Left ventricle myocardium inferior (tissue), 1 donor: ENCODE data around the gene KCNMA1. TPM values are rescaled to one million over a fixed set of nuclear protein-coding genes. Genes with fewer than 3 reads are reported as not detected.

Experiments
- DNase-seq: peaks from one replicate; pipeline ENCODE4 v3.0.0-alpha.2; 2020
- H3K27ac ChIP-seq: fragments of 200-600 bp; replicated peaks from 2 replicates; pipeline ENCODE4 v1.8.0; 2021
- H3K27me3 ChIP-seq: fragments of 200-600 bp; 2 replicates; pipeline ENCODE4 v1.8.0; 2021; ENCODE audit warnings: low read depth
- H3K36me3 ChIP-seq: fragments of 200-600 bp; 2 replicates; pipeline ENCODE4 v1.8.0; 2021
- H3K4me1 ChIP-seq: fragments of 200-600 bp; 2 replicates; pipeline ENCODE4 v1.8.0; 2021
- H3K4me3 ChIP-seq: fragments of 200-600 bp; 2 replicates; pipeline ENCODE4 v1.8.0; 2021; ENCODE audit warnings: mild to moderate bottlenecking, moderate library complexity
- H3K9me3 ChIP-seq: fragments of 200-600 bp; replicated peaks from 2 replicates; pipeline ENCODE4 v1.8.0; 2021
- CTCF ChIP-seq: fragments of 200-600 bp; IDR thresholded peaks from 2 replicates; pipeline ENCODE4 v1.8.0; 2021; ENCODE audit warnings: antibody characterized with exemption, mild to moderate bottlenecking, borderline replicate concordance
- intact Hi-C: fragments of 100-400 bp; cut with micrococcal nuclease; formaldehyde crosslinking; loops from one replicate; pipeline ENCODE4 v1.11.0; 2022
- total RNA-seq: library from RNA; stranded (reverse); fragmentation: NEBNext Ultra II Directional; extraction: Animal tissue kit (Norgen Biotek cat#: 25700); gene quantifications from one replicate; pipeline ENCODE4 v1.2.1, GENCODE V29; 2021
- donor health status: DM: no; HTN: yes; CAD: no; lungs with severe emphysema.

The KCNMA1 gene
- total RNA-seq, 1 donor from 2014 or later = 1.8 TPM

- TF ChIP-seq CTCF = no peak
- no peaks in the 10 kb centered on the region for H3K9me3 ChIP-seq
- H3K27me3 ChIP-seq = peaks cover 82% of the 10 kb centered on the region
- DNase-seq = no peak
- intact Hi-C loops = no loop called here
- no peaks in the 10 kb centered on the region for H3K36me3 ChIP-seq
- no peak overlapping the region for H3K27ac ChIP-seq
- H3K4me3 ChIP-seq = no peak overlapping the region
- no peaks in the 10 kb centered on the region for H3K4me1 ChIP-seq
Measured at GRCh38 chr10:77315496-77316129, 322.0 kb downstream of the KCNMA1 start.

- H3K4me3 ChIP-seq = no peak overlapping the region
- TF ChIP-seq CTCF = no peak
- no peaks in the 10 kb centered on the region for H3K4me1 ChIP-seq
- intact Hi-C loops = no loop called here
- peaks cover 85% of the 10 kb centered on the region for H3K27me3 ChIP-seq
- no peaks in the 10 kb centered on the region for H3K9me3 ChIP-seq
- no peak for DNase-seq
- H3K27ac ChIP-seq = no peak overlapping the region
- H3K36me3 ChIP-seq = no peaks in the 10 kb centered on the region
Measured at GRCh38 chr10:77313066-77313750, 324.4 kb downstream of the KCNMA1 start.

GRCh38 chr10:77311186-77311585 lies 326.4 kb downstream of the KCNMA1 start:
- DNase-seq = no peak
- Histone ChIP-seq H3K4me1 (no peaks in the 10 kb centered on the region), H3K36me3 (no peaks in the 10 kb centered on the region), H3K27me3 (peaks cover 75% of the 10 kb centered on the region), H3K27ac (no peak overlapping the region), H3K9me3 (no peaks in the 10 kb centered on the region), H3K4me3 (no peak overlapping the region)
- no peak for TF ChIP-seq CTCF
- intact Hi-C loops = no loop called here

GRCh38 chr10:77310288-77310840 lies 327.2 kb downstream of the KCNMA1 start:
- no peaks in the 10 kb centered on the region for H3K4me1 ChIP-seq

GRCh38 chr10:77309509-77309908 lies 328.1 kb downstream of the KCNMA1 start:
- TF ChIP-seq CTCF = no peak
- no peak for DNase-seq
- no peak overlapping the region for H3K27ac ChIP-seq
- peaks cover 84% of the 10 kb centered on the region for H3K27me3 ChIP-seq
- no peaks in the 10 kb centered on the region for H3K36me3 ChIP-seq
- intact Hi-C loops = no loop called here
- no peaks in the 10 kb centered on the region for H3K4me1 ChIP-seq
- no peaks in the 10 kb centered on the region for H3K9me3 ChIP-seq
- H3K4me3 ChIP-seq = no peak overlapping the region

More at GRCh38 chr10:77310288-77310840, 327.2 kb downstream of the KCNMA1 start:
- intact Hi-C loops = no loop called here
- Histone ChIP-seq H3K27ac (no peak overlapping the region), H3K27me3 (peaks cover 76% of the 10 kb centered on the region), H3K4me3 (no peak overlapping the region), H3K36me3 (no peaks in the 10 kb centered on the region), H3K9me3 (no peaks in the 10 kb centered on the region)
- no peak for DNase-seq
- no peak for TF ChIP-seq CTCF
